Dendritic cell treated with granulocyte-macrophage colony-stimulating factor and Interleukin-4, amounts not matched to agents 40 ng/mL and 50 ng/mL, for 4 days (primary cell): ENCODE data around the gene GLT8D2.

Experiments
- H3K27ac Mint-ChIP-seq: one replicate; pipeline ENCODE4 v1.8.0; 2022; ENCODE audit warnings: mild to moderate bottlenecking, mixed read lengths
- H3K27me3 Mint-ChIP-seq: one replicate; pipeline ENCODE4 v1.8.0; 2022; ENCODE audit warnings: mild to moderate bottlenecking, mixed read lengths
- H3K36me3 Mint-ChIP-seq: one replicate; pipeline ENCODE4 v1.8.0; 2022; ENCODE audit warnings: low read depth, mixed read lengths
- H3K4me1 Mint-ChIP-seq: one replicate; pipeline ENCODE4 v1.8.0; 2022; ENCODE audit warnings: low read depth, mixed read lengths
- H3K4me3 Mint-ChIP-seq: one replicate; pipeline ENCODE4 v1.8.0; 2022; ENCODE audit warnings: mild to moderate bottlenecking, moderate library complexity, mixed read lengths
- H3K9me3 Mint-ChIP-seq: one replicate; pipeline ENCODE4 v1.8.0; 2022; ENCODE audit warnings: mixed read lengths
- intact Hi-C: fragments of 100-400 bp; cut with micrococcal nuclease; formaldehyde crosslinking; loops from one replicate; pipeline ENCODE4 v1.15.0; 2022

The GLT8D2 gene

GRCh38 chr12:104003596-104003995, 46.4 kb downstream of the GLT8D2 start:
- Mint-ChIP-seq H3K27ac (no peak overlapping the region), H3K27me3 (peaks cover 14% of the 10 kb centered on the region), H3K4me1 (no peaks in the 10 kb centered on the region), H3K9me3 (no peaks in the 10 kb centered on the region), H3K36me3 (no peaks in the 10 kb centered on the region), H3K4me3 (no peak overlapping the region)
- intact Hi-C loops, result no loop called here

GRCh38 chr12:104002686-104003085, 47.3 kb downstream of the GLT8D2 start:
- peaks cover 14% of the 10 kb centered on the region for H3K27me3 Mint-ChIP-seq
- intact Hi-C loops, result no loop called here

GRCh38 chr12:104000807-104001434, 49.1 kb downstream of the GLT8D2 start:
- no peaks in the 10 kb centered on the region for H3K9me3 Mint-ChIP-seq
- no peaks in the 10 kb centered on the region for H3K4me1 Mint-ChIP-seq
- H3K27ac Mint-ChIP-seq, result no peak overlapping the region
- H3K36me3 Mint-ChIP-seq, result no peaks in the 10 kb centered on the region
- H3K27me3 Mint-ChIP-seq, result peaks cover 13% of the 10 kb centered on the region
- intact Hi-C loops, result no loop called here
- H3K4me3 Mint-ChIP-seq, result no peak overlapping the region

More at GRCh38 chr12:104002686-104003085, 47.3 kb downstream of the GLT8D2 start:
- Mint-ChIP-seq H3K36me3 (no peaks in the 10 kb centered on the region), H3K27ac (no peak overlapping the region), H3K4me3 (no peak overlapping the region), H3K9me3 (no peaks in the 10 kb centered on the region), H3K4me1 (no peaks in the 10 kb centered on the region)

GRCh38 chr12:103998976-103999375, 51.0 kb downstream of the GLT8D2 start:
- Mint-ChIP-seq H3K27ac (no peak overlapping the region), H3K4me3 (no peak overlapping the region), H3K36me3 (no peaks in the 10 kb centered on the region), H3K9me3 (no peaks in the 10 kb centered on the region), H3K27me3 (peaks cover 12% of the 10 kb centered on the region), H3K4me1 (no peaks in the 10 kb centered on the region)
- intact Hi-C loops, result no loop called here

- Mint-ChIP-seq H3K36me3 (no peaks in the 10 kb centered on the region), H3K9me3 (no peaks in the 10 kb centered on the region), H3K4me1 (no peaks in the 10 kb centered on the region), H3K4me3 (no peak overlapping the region), H3K27me3 (peaks cover 10% of the 10 kb centered on the region), H3K27ac (no peak overlapping the region)
- intact Hi-C loops, result no loop called here
Observed at GRCh38 chr12:103997286-103997900, 52.6 kb downstream of the GLT8D2 start.

- Mint-ChIP-seq H3K9me3 (no peaks in the 10 kb centered on the region), H3K27me3 (peaks cover 10% of the 10 kb centered on the region), H3K36me3 (no peaks in the 10 kb centered on the region), H3K27ac (no peak overlapping the region), H3K4me1 (no peaks in the 10 kb centered on the region), H3K4me3 (no peak overlapping the region)
- intact Hi-C loops, result no loop called here
Observed at GRCh38 chr12:103996595-103996994, 53.4 kb downstream of the GLT8D2 start.

GRCh38 chr12:103994235-103994634, 55.8 kb downstream of the GLT8D2 start:
- H3K4me3 Mint-ChIP-seq, result no peak overlapping the region
- no peaks in the 10 kb centered on the region for H3K4me1 Mint-ChIP-seq
- intact Hi-C loops, result no loop called here
- H3K36me3 Mint-ChIP-seq, result no peaks in the 10 kb centered on the region
- H3K27ac Mint-ChIP-seq, result no peak overlapping the region
- H3K27me3 Mint-ChIP-seq, result peaks cover 5% of the 10 kb centered on the region
- H3K9me3 Mint-ChIP-seq, result no peaks in the 10 kb centered on the region

GRCh38 chr12:103986829-103987228, 63.2 kb downstream of the GLT8D2 start:
- peaks cover 39% of the 10 kb centered on the region for H3K36me3 Mint-ChIP-seq
- H3K9me3 Mint-ChIP-seq, result no peaks in the 10 kb centered on the region
- intact Hi-C loops, result loop anchor here (10.0 kb wide), 1 partner anchor 108 kb away; no protein-coding TSS in a partner anchor
- H3K4me1 Mint-ChIP-seq, result no peaks in the 10 kb centered on the region
- H3K27me3 Mint-ChIP-seq, result no peaks in the 10 kb centered on the region
- no peak overlapping the region for H3K4me3 Mint-ChIP-seq
- H3K27ac Mint-ChIP-seq, result no peak overlapping the region

- H3K9me3 Mint-ChIP-seq, result no peaks in the 10 kb centered on the region
- peaks cover 82% of the 10 kb centered on the region for H3K36me3 Mint-ChIP-seq
- H3K27me3 Mint-ChIP-seq, result no peaks in the 10 kb centered on the region
- intact Hi-C loops, result no loop called here
- no peak overlapping the region for H3K27ac Mint-ChIP-seq
- H3K4me3 Mint-ChIP-seq, result no peak overlapping the region
- H3K4me1 Mint-ChIP-seq, result peaks cover 19% of the 10 kb centered on the region
Observed at GRCh38 chr12:103978384-103978982, 71.5 kb downstream of the GLT8D2 start.

GRCh38 chr12:103975368-103975767, 74.6 kb downstream of the GLT8D2 start:
- Mint-ChIP-seq H3K4me1 (peaks cover 25% of the 10 kb centered on the region), H3K4me3 (no peak overlapping the region), H3K36me3 (peaks cover 76% of the 10 kb centered on the region), H3K27me3 (no peaks in the 10 kb centered on the region), H3K9me3 (no peaks in the 10 kb centered on the region), H3K27ac (peak overlapping the region; percentile 7)
- intact Hi-C loops, result no loop called here

- Mint-ChIP-seq H3K36me3 (peaks cover 68% of the 10 kb centered on the region), H3K9me3 (no peaks in the 10 kb centered on the region), H3K4me1 (peaks cover 32% of the 10 kb centered on the region), H3K27ac (peak overlapping the region; percentile 65), H3K27me3 (no peaks in the 10 kb centered on the region), H3K4me3 (no peak overlapping the region)
- intact Hi-C loops, result no loop called here
Observed at GRCh38 chr12:103973909-103974308, 76.1 kb downstream of the GLT8D2 start.

- Mint-ChIP-seq H3K27ac (no peak overlapping the region), H3K4me1 (peaks cover 54% of the 10 kb centered on the region), H3K27me3 (no peaks in the 10 kb centered on the region), H3K9me3 (no peaks in the 10 kb centered on the region), H3K4me3 (no peak overlapping the region), H3K36me3 (peaks cover 54% of the 10 kb centered on the region)
- intact Hi-C loops, result no loop called here
Observed at GRCh38 chr12:103969391-103969790, 80.6 kb downstream of the GLT8D2 start.

- intact Hi-C loops, result no loop called here
- Mint-ChIP-seq H3K36me3 (peaks cover 37% of the 10 kb centered on the region), H3K27ac (peak overlapping the region; percentile 99), H3K9me3 (no peaks in the 10 kb centered on the region), H3K4me1 (peaks cover 50% of the 10 kb centered on the region), H3K4me3 (peak overlapping the region; percentile 99), H3K27me3 (no peaks in the 10 kb centered on the region)
Observed at GRCh38 chr12:103966736-103967135, 83.3 kb downstream of the GLT8D2 start.
